HepG2 (cell line): ENCODE measurements around the gene OR2F2. TPM values are rescaled to one million over a fixed set of nuclear protein-coding genes. Genes with fewer than 3 reads are reported as not detected.

ENCODE experiments used
- ATAC-seq: fragments of 200-7000 bp; cut with Tn5 transposase; 3 replicates; pipeline ENCODE4 v1.9.1; 2020; ENCODE audit warnings: mild to moderate bottlenecking, moderate library complexity
- BruUV-seq: library from RNA; stranded (reverse); fragments of 400-500 nt; replicated peaks from 2 replicates; lab custom pipeline; 2021; lab: Mats Ljungman, UMichigan
- CTCF ChIA-PET: fragments of 300-600 bp; formaldehyde crosslinking; extraction: SDS; loops from one replicate; lab custom pipeline; 2021; ENCODE audit warnings: low total read pairs, inconsistent platforms, low intra/inter-chr PET ratio; lab: Yijun Ruan, JAX
- POLR2A ChIA-PET: fragments of 350-600 bp; sonication (Branson Sonifier 250); formaldehyde crosslinking; loops from one replicate; lab custom pipeline; 2020; ENCODE audit warnings: antibody characterized with exemption, inconsistent platforms; lab: Yijun Ruan, JAX
- DNase-seq: peaks from one replicate; pipeline ENCODE4 v3.0.0-alpha.2; 2015; ENCODE audit warnings: low spot score
- FAIRE-seq: peaks from 3 replicates; lab custom pipeline; 2011; peaks lifted over from hg19 to GRCh38; lab: Jason Lieb, UNC
- H2AFZ ChIP-seq: one replicate; pipeline ENCODE4 v1.6.1; 2011; ENCODE audit warnings: low read length, inconsistent platforms
- H3K27ac ChIP-seq: fragments of 300-600 bp; 3 replicates; pipeline ENCODE4 v1.8.0; 2011; ENCODE audit warnings: mixed run types, mild to moderate bottlenecking, mixed read lengths, low read length, inconsistent platforms; ENCODE audit not compliant: insufficient read depth; ENCODE audit errors: extremely low read length
- H3K27me3 ChIP-seq, 2 experiments: fragments of 200-600 bp in 1 of 2; 2 replicates in 1 of 2; 3 replicates in 1 of 2; pipeline versions ENCODE4 v1.6.0 to v1.8.0; 2011; ENCODE audit warnings: low read length in 2 of 2, mild to moderate bottlenecking in 2 of 2, moderate library complexity in 2 of 2, inconsistent platforms in 1 of 2; ENCODE audit not compliant: insufficient read depth in 2 of 2, control insufficient read depth in 1 of 2
- H3K36me3 ChIP-seq, 2 experiments: fragments of 200-600 bp in 1 of 2; replicated peaks in 1 of 2; 2 replicates in 1 of 2; 3 replicates in 1 of 2; pipeline versions ENCODE4 v1.5.1 to v1.8.0; 2011; ENCODE audit warnings: low read length in 2 of 2, inconsistent platforms in 1 of 2; ENCODE audit not compliant: insufficient read depth in 2 of 2, control insufficient read depth in 1 of 2
- H3K4me1 ChIP-seq: 2 replicates; pipeline ENCODE4 v1.5.1; 2012; ENCODE audit warnings: low read length, inconsistent platforms; ENCODE audit not compliant: insufficient read depth
- H3K4me2 ChIP-seq: 2 replicates; pipeline ENCODE4 v1.6.0; 2011; ENCODE audit warnings: low read depth, low read length, inconsistent platforms
- H3K4me3 ChIP-seq, 3 experiments: fragments of 200-600 bp in 1 of 3; sonication (generic), shearing (Covaris generic) in 1 of 3; replicated peaks in 1 of 3; 2 replicates each; pipeline ENCODE4 v1.5.1; 2011 to 2016; ENCODE audit warnings: low read length in 3 of 3, inconsistent platforms in 2 of 3, low read depth in 2 of 3, mild to moderate bottlenecking in 2 of 3, control low read depth in 1 of 3, mixed read lengths in 1 of 3; ENCODE audit not compliant: insufficient read depth in 1 of 3
- H3K79me2 ChIP-seq: one replicate; pipeline ENCODE4 v1.6.1; 2011; ENCODE audit warnings: low read length, inconsistent platforms; ENCODE audit not compliant: insufficient read depth
- H3K9ac ChIP-seq: 2 replicates; pipeline ENCODE4 v1.6.0; 2011; ENCODE audit warnings: mild to moderate bottlenecking, low read depth, low read length, inconsistent platforms; ENCODE audit not compliant: insufficient read depth
- H3K9me3 ChIP-seq: 2 replicates; pipeline ENCODE4 v1.5.1; 2012; ENCODE audit warnings: mild to moderate bottlenecking, low read length
- H4K20me1 ChIP-seq: 2 replicates; pipeline ENCODE4 v1.6.0; 2011; ENCODE audit warnings: inconsistent platforms, mild to moderate bottlenecking, low read length, moderate library complexity; ENCODE audit not compliant: insufficient read depth
- ARID5B ChIP-seq: IDR thresholded peaks from 2 replicates; pipeline ENCODE4 v1.4.0; 2020; ENCODE audit warnings: mild to moderate bottlenecking, missing genetic modification reagents
- ATF4 ChIP-seq, 2 experiments: fragments of 450-650 bp in 1 of 2; sonication (generic) in 1 of 2; formaldehyde crosslinking; IDR thresholded peaks; 2 replicates each; pipeline versions ENCODE4 v1.5.0 to v1.8.0; 2020 to 2022; ENCODE audit warnings: mild to moderate bottlenecking in 1 of 2, missing genetic modification reagents in 1 of 2
- IRX3 ChIP-seq: sonication (generic); formaldehyde crosslinking; IDR thresholded peaks from 2 replicates; pipeline ENCODE4 v1.8.1; 2023; ENCODE audit warnings: mild to moderate bottlenecking, low read depth, missing genetic modification reagents, borderline replicate concordance
- SNAPC2 ChIP-seq: sonication (generic); formaldehyde crosslinking; IDR thresholded peaks from 2 replicates; pipeline ENCODE4 v1.8.1; 2022; ENCODE audit warnings: mild to moderate bottlenecking, missing genetic modification reagents
- TEAD3 ChIP-seq: optimal IDR thresholded peaks from 2 replicates; pipeline ENCODE3; 2016; ENCODE audit warnings: borderline replicate concordance
- ZNF232 ChIP-seq: sonication (generic); formaldehyde crosslinking; IDR thresholded peaks from 2 replicates; pipeline ENCODE4 v1.4.0; 2020; ENCODE audit warnings: missing genetic modification reagents, borderline replicate concordance
- ZNF264 ChIP-seq: sonication (generic); formaldehyde crosslinking; IDR thresholded peaks from 2 replicates; pipeline ENCODE4 v1.4.0; 2020; ENCODE audit warnings: missing genetic modification reagents
- ZNF317 ChIP-seq: sonication (generic); formaldehyde crosslinking; IDR thresholded peaks from 2 replicates; pipeline ENCODE4 v1.5.0; 2020; ENCODE audit warnings: mild to moderate bottlenecking, missing genetic modification reagents
- ZNF331 ChIP-seq: sonication (generic); formaldehyde crosslinking; IDR thresholded peaks from 2 replicates; pipeline ENCODE4 v1.4.0; 2020; ENCODE audit warnings: missing genetic modification reagents
- ZNF44 ChIP-seq: sonication (generic); formaldehyde crosslinking; IDR thresholded peaks from 2 replicates; pipeline ENCODE4 v1.5.1; 2020; ENCODE audit warnings: mild to moderate bottlenecking, missing genetic modification reagents
- ZNF503 ChIP-seq: sonication (generic); formaldehyde crosslinking; IDR thresholded peaks from 2 replicates; pipeline ENCODE4 v1.4.0; 2020; ENCODE audit warnings: missing genetic modification reagents
- ZNF709 ChIP-seq: sonication (generic); formaldehyde crosslinking; IDR thresholded peaks from 2 replicates; pipeline ENCODE4 v1.5.0; 2020; ENCODE audit warnings: mild to moderate bottlenecking, missing genetic modification reagents
- WGBS: methylation state at CpG from one replicate; pipeline ENCODE4 v1.1.6; 2017; ENCODE audit warnings: low lambda C conversion rate; 5-methylcytosine and 5-hydroxymethylcytosine counted together
- in situ Hi-C: cut with HindIII; loops from 2 replicates; pipeline ENCODE4 v1.10.0; 2017; ENCODE audit warnings: low pct_unique_long_range_greater_than_20kb; ENCODE audit not compliant: extremely low pct_ligation_motif_present
- intact Hi-C: fragments of 100-400 bp; cut with micrococcal nuclease; formaldehyde crosslinking; loops from one replicate; pipeline ENCODE4 v1.10.0; 2022; ENCODE audit not compliant: unreplicated experiment
- polyA plus RNA-seq, 8 experiments: library from polyadenylated mRNA; depleted of rRNA in 3 of 8; stranded (reverse) in 7 of 8; unstranded in 1 of 8; fragments of >200 nt; fragmentation: Illumina TruSeq in 4 of 8; extraction: Trizol in 4 of 8; gene quantifications; 2 replicates each; pipeline versions ENCODE4 v1.2.1 to v1.2.3, GENCODE V29; 2011 to 2016; ENCODE audit warnings: low read depth in 4 of 8, missing spikeins in 1 of 8, mixed read lengths in 1 of 8; ENCODE audit not compliant: insufficient read depth in 1 of 8
- total RNA-seq, 5 experiments: library from RNA; depleted of rRNA; stranded (reverse); fragments of >200 nt; fragmentation: Illumina TruSeq; extraction: Trizol; gene quantifications; 2 replicates each; pipeline ENCODE4 v1.2.3, GENCODE V29; 2016; ENCODE audit warnings: low read depth in 1 of 5

OR2F2 gene
- total and polyA plus RNA-seq, 2 of the 13 experiments (the other 11 are each of a cell fraction or from before 2014, with no cell fraction given), result 0.13 TPM; not detected in 1

- H2AFZ ChIP-seq, result no peak overlapping the region
- 98% methylated on average over 10 of the region's 10 CpGs for WGBS
- no peaks in the 10 kb centered on the region for H3K9me3 ChIP-seq
- no peak overlapping the region for H3K4me3 ChIP-seq
- no peak overlapping the region for H3K9ac ChIP-seq
- CTCF ChIA-PET, result no interaction called here
- TF ChIP-seq ZNF317, result no peak
- no peak for TF ChIP-seq TEAD3 (CRISPR knock-in tag)
- no peak for TF ChIP-seq ZNF232
- TF ChIP-seq ZNF503 (CRISPR knock-in tag), result no peak
- no peak for TF ChIP-seq ZNF331 (CRISPR knock-in tag)
- no peak for TF ChIP-seq ZNF44
- TF ChIP-seq, all 625 proteins: peak for 0
- no peaks in the 10 kb centered on the region for H3K79me2 ChIP-seq
- no peak for FAIRE-seq
- no peak overlapping the region for H3K27ac ChIP-seq
- no peaks in the 10 kb centered on the region for H3K36me3 ChIP-seq
- intact Hi-C loops (no loop called here), in situ Hi-C loops (no loop called here)
- peaks cover 8% of the 10 kb centered on the region for H3K4me1 ChIP-seq
- H3K4me2 ChIP-seq, result no peak overlapping the region
- H3K27me3 ChIP-seq, result no peaks in the 10 kb centered on the region
- no peak for ATAC-seq
- BruUV-seq, result no TSS peak
- POLR2A ChIA-PET, result no interaction called here
- no peaks in the 10 kb centered on the region for H4K20me1 ChIP-seq
- no peak for DNase-seq
These were observed 45.9 kb downstream of the OR2F2 start for GRCh38 chr7:143980746-143981510.

GRCh38 chr7:143983960-143984359 lies 48.9 kb downstream of the OR2F2 start:
- Histone ChIP-seq H3K4me2 (no peak overlapping the region), H3K9me3 (no peaks in the 10 kb centered on the region), H3K27ac (no peak overlapping the region), H2AFZ (no peak overlapping the region), H3K27me3 (no peaks in the 10 kb centered on the region), H3K9ac (no peak overlapping the region), H3K4me1 (peaks cover 7% of the 10 kb centered on the region), H3K79me2 (no peaks in the 10 kb centered on the region), H4K20me1 (no peaks in the 10 kb centered on the region), H3K4me3 (no peak overlapping the region), H3K36me3 (no peaks in the 10 kb centered on the region)
- ChIA-PET CTCF (no interaction called here), POLR2A (no interaction called here)
- DNase-seq (no peak), FAIRE-seq (no peak), ATAC-seq (no peak)
- intact Hi-C loops (no loop called here), in situ Hi-C loops (no loop called here)
- WGBS, result 86% methylated on average over 5 of the region's 5 CpGs
- no TSS peak for BruUV-seq
- TF ChIP-seq ZNF264 (CRISPR knock-in tag) (no peak), SNAPC2 (CRISPR knock-in tag) (no peak), ARID5B (CRISPR knock-in tag) (no peak), IRX3 (CRISPR knock-in tag) (no peak), ATF4 (CRISPR knock-in tag; IDR thresholded peaks at IDR 0.05) (no peak), ZNF709 (CRISPR knock-in tag) (no peak)
